Neural crest cell (in vitro differentiated cells): ENCODE results near the gene KNTC1. TPM values are rescaled to one million over a fixed set of nuclear protein-coding genes. Genes with fewer than 3 reads are reported as not detected.
"Not testable (repeated sequence)": the region's sequence is repeated elsewhere in the genome, so short reads cannot be mapped to it uniquely, and the experiment has no call there.

ENCODE experiments used
- DNase-seq: peaks from one replicate; pipeline ENCODE4 v3.0.0; 2021; ENCODE audit warnings: low read depth, mixed read lengths, low spot score
- H3K27ac Mint-ChIP-seq: one replicate; pipeline ENCODE4 v1.8.0; 2021; ENCODE audit warnings: mild to moderate bottlenecking, mixed read lengths; ENCODE audit not compliant: unreplicated experiment
- H3K27me3 Mint-ChIP-seq: 2 replicates; pipeline ENCODE4 v1.8.0; 2021; ENCODE audit warnings: low read depth, mild to moderate bottlenecking, mixed read lengths
- H3K36me3 Mint-ChIP-seq: 2 replicates; pipeline ENCODE4 v1.8.0; 2021; ENCODE audit warnings: low read depth, mild to moderate bottlenecking, mixed read lengths
- H3K4me1 Mint-ChIP-seq: 2 replicates; pipeline ENCODE4 v1.8.0; 2021; ENCODE audit warnings: mixed read lengths
- H3K4me3 Mint-ChIP-seq: one replicate; pipeline ENCODE4 v1.8.0; 2021; ENCODE audit warnings: mild to moderate bottlenecking, mixed read lengths
- H3K9me3 Mint-ChIP-seq: 2 replicates; pipeline ENCODE4 v1.8.0; 2021; ENCODE audit warnings: mixed read lengths
- CTCF ChIP-seq: fragments of 200-600 bp; sonication (generic); conservative IDR thresholded peaks from 2 replicates; pipeline ENCODE4 v1.5.0; 2021; ENCODE audit warnings: antibody characterized with exemption, mild to moderate bottlenecking
- total RNA-seq: library from RNA; stranded (reverse); gene quantifications from 2 replicates; pipeline ENCODE4 v1.2.1, GENCODE V29; 2021

KNTC1 gene
- total RNA-seq, 1 donor from 2014 or later: 111 TPM

- Mint-ChIP-seq H3K4me1 (no peaks in the 10 kb centered on the region), H3K36me3 (peaks cover 10% of the 10 kb centered on the region), H3K4me3 (no peak overlapping the region), H3K27me3 (no peaks in the 10 kb centered on the region), H3K9me3 (no peaks in the 10 kb centered on the region), H3K27ac (no peak overlapping the region)
- no peak for DNase-seq
- TF ChIP-seq CTCF: no peak
Measured at GRCh38 chr12:122571821-122572220, 44.8 kb downstream of the KNTC1 start.

- H3K27me3 Mint-ChIP-seq, DNase-seq, H3K27ac Mint-ChIP-seq, H3K4me1 Mint-ChIP-seq, H3K9me3 Mint-ChIP-seq, H3K4me3 Mint-ChIP-seq: not testable (repeated sequence)
- peaks cover 22% of the 10 kb centered on the region for H3K36me3 Mint-ChIP-seq
Measured at GRCh38 chr12:122583294-122583693, 56.2 kb downstream of the KNTC1 start.

GRCh38 chr12:122584177-122584863 lies 57.3 kb downstream of the KNTC1 start:
- H3K27me3 Mint-ChIP-seq: no peaks in the 10 kb centered on the region
- no peak overlapping the region for H3K4me3 Mint-ChIP-seq
- DNase-seq: no peak
- no peak overlapping the region for H3K27ac Mint-ChIP-seq
- no peaks in the 10 kb centered on the region for H3K4me1 Mint-ChIP-seq
- no peaks in the 10 kb centered on the region for H3K9me3 Mint-ChIP-seq
- TF ChIP-seq CTCF: no peak
- H3K36me3 Mint-ChIP-seq: peaks cover 19% of the 10 kb centered on the region

GRCh38 chr12:122590990-122591389 lies 63.9 kb downstream of the KNTC1 start:
- TF ChIP-seq CTCF: no peak

GRCh38 chr12:122591966-122592365 lies 64.9 kb downstream of the KNTC1 start:
- H3K4me3 Mint-ChIP-seq, H3K27ac Mint-ChIP-seq, DNase-seq, H3K9me3 Mint-ChIP-seq, H3K27me3 Mint-ChIP-seq, H3K4me1 Mint-ChIP-seq: not testable (repeated sequence)
- H3K36me3 Mint-ChIP-seq: peaks cover 24% of the 10 kb centered on the region

More at GRCh38 chr12:122590990-122591389, 63.9 kb downstream of the KNTC1 start:
- H3K36me3 Mint-ChIP-seq: peaks cover 24% of the 10 kb centered on the region
- H3K9me3 Mint-ChIP-seq: no peaks in the 10 kb centered on the region
- no peak for DNase-seq
- no peak overlapping the region for H3K4me3 Mint-ChIP-seq
- H3K27me3 Mint-ChIP-seq: no peaks in the 10 kb centered on the region
- H3K4me1 Mint-ChIP-seq: no peaks in the 10 kb centered on the region
- H3K27ac Mint-ChIP-seq: no peak overlapping the region

GRCh38 chr12:122592543-122592942 lies 65.5 kb downstream of the KNTC1 start:
- Mint-ChIP-seq H3K27ac (peak overlapping the region; percentile 92), H3K36me3 (peaks cover 24% of the 10 kb centered on the region)
- H3K9me3 Mint-ChIP-seq, H3K27me3 Mint-ChIP-seq, H3K4me1 Mint-ChIP-seq, DNase-seq, H3K4me3 Mint-ChIP-seq: not testable (repeated sequence)

- Mint-ChIP-seq H3K4me1 (no peaks in the 10 kb centered on the region), H3K27ac (no peak overlapping the region), H3K36me3 (peaks cover 26% of the 10 kb centered on the region), H3K9me3 (no peaks in the 10 kb centered on the region), H3K27me3 (no peaks in the 10 kb centered on the region), H3K4me3 (no peak overlapping the region)
- DNase-seq: no peak
- TF ChIP-seq CTCF: no peak
Measured at GRCh38 chr12:122593910-122594309, 66.9 kb downstream of the KNTC1 start.
